Ovary (tissue), 9 donors: ENCODE measurements around the gene ERVV-1. TPM values are rescaled to one million over a fixed set of nuclear protein-coding genes. Genes with fewer than 3 reads are reported as not detected.

ENCODE experiments used
- DNase-seq, 5 donors: peaks; one replicate each; pipeline ENCODE4 v3.0.0-alpha.2; 2019 to 2020
- H3K27ac ChIP-seq, 2 donors: fragments of 200-600 bp; one replicate each; pipeline versions ENCODE4 v1.5.1 to v1.8.0; 2019 to 2022
- H3K27me3 ChIP-seq: fragments of 200-600 bp; one replicate; pipeline ENCODE4 v1.8.0; 2022
- H3K36me3 ChIP-seq: fragments of 200-600 bp; sonication (generic); one replicate; pipeline ENCODE4 v1.5.1; 2019
- H3K4me1 ChIP-seq: one replicate; pipeline ENCODE4 v1.8.1; 2013; ENCODE audit warnings: mild to moderate bottlenecking, moderate library complexity; ENCODE audit not compliant: insufficient read depth
- H3K4me3 ChIP-seq: fragments of 200-600 bp; sonication (generic); one replicate; pipeline ENCODE4 v1.5.1; 2017
- H3K9me3 ChIP-seq, 2 donors: fragments of 200-600 bp in 1 of 2; sonication (generic) in 1 of 2; one replicate each; pipeline versions ENCODE4 v1.5.1 to v1.8.1; 2013 to 2019; ENCODE audit warnings: mild to moderate bottlenecking in 1 of 2, moderate library complexity in 1 of 2
- EP300 ChIP-seq: sonication (generic); formaldehyde crosslinking; IDR thresholded peaks from one replicate; pipeline ENCODE4 v1.6.1; 2017; ENCODE audit warnings: antibody characterized with exemption
- POLR2A ChIP-seq: fragments of 450-650 bp; IDR thresholded peaks from one replicate; pipeline ENCODE4 v1.6.1; 2017; ENCODE audit warnings: antibody characterized with exemption, mild to moderate bottlenecking, moderate library complexity
- WGBS, 3 donors: extraction: QIAGEN DNeasy Blood & Tissue Kit in 1 of 3; methylation state at CpG; one replicate each; pipeline versions ENCODE4 v1.1.5 to v1.1.7; 2013 to 2017; 5-methylcytosine and 5-hydroxymethylcytosine counted together
- intact Hi-C, 4 donors: fragments of 100-400 bp; cut with DNase I; formaldehyde crosslinking; loops; one replicate each; pipeline versions ENCODE4 v1.11.0 to v1.15.1; 2022 to 2023
- polyA plus RNA-seq, 2 donors: library from polyadenylated mRNA; stranded (reverse); fragments of 200-250 nt in 1 of 2; fragments of 350-450 nt in 1 of 2; fragmentation: Illumina TruSeq in 1 of 2; extraction: RNeasy Lipid Tissue Mini Kit (QIAGEN cat#74804) in 1 of 2; gene quantifications; one replicate each; pipeline ENCODE4 v1.2.3, GENCODE V29; 2013 to 2014
- total RNA-seq, 7 donors: library from RNA; depleted of rRNA in 2 of 7; stranded (reverse); fragments of >200 nt in 2 of 7; fragmentation: NEBNext Ultra II Directional in 3 of 7; extraction: Animal tissue kit (Norgen Biotek cat#: 25700) in 3 of 7; gene quantifications; one replicate each; pipeline versions ENCODE4 v1.1.0 to v1.2.4, GENCODE V29; 2016 to 2023
- TF ChIP-seq, protein P1 (sequence below), 3 donors: fragments of 450-650 bp in 2 of 3; fragments of 200-600 bp in 1 of 3; IDR thresholded peaks; one replicate each; pipeline versions ENCODE4 v1.5.1 to v1.8.0; 2016 to 2022; ENCODE audit warnings: antibody characterized with exemption in 3 of 3, mild to moderate bottlenecking in 1 of 3
- donor health status: DM: no; HTN: no; CAD: no; lungs with moderate emphysema.
- donor health status: DM: no; HTN: no; CAD: no.
- donor health status: Bipolar disorder and iron deficiency.
- donor health status: DM: yes; HTN: yes; CAD: no.
- donor health status: DM: no; HTN: no; CAD: no.
- donor health status: DM: yes; HTN: yes; CAD: no.

The ERVV-1 gene
- total and polyA plus RNA-seq, 9 donors = not detected

DNA sequence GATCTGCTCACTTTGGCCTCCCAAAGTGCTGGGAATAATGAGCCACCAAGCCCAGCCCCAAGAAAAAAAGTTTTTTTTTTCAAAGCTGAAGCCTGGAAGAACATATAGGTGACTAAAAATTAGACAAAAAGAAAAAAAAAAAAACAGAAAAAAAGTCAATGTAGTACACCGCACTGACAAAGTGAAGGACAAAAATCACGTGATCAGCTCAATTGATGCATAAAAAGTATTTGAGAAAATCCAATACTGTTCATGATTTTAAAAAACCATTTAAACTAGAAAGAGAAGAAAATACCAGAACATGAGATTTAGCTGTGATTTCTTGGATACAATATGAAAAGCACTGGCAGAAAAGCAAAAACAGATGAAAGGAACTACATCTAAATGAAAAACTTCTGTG is 20.3 kb downstream of the ERVV-1 start:
- Histone ChIP-seq H3K27me3 (no peaks in the 10 kb centered on the region), H3K9me3 (peaks cover 0 to 17% of the 10 kb centered on the region in 2 donors), H3K4me3 (no peak overlapping the region), H3K27ac (no peak overlapping the region), H3K36me3 (no peaks in the 10 kb centered on the region), H3K4me1 (no peaks in the 10 kb centered on the region)
- no peak for DNase-seq
- 88 to 93% (median 91%) methylated on average over 2 of the region's 2 CpGs for WGBS, 3 donors
- TF ChIP-seq, protein P1, sequence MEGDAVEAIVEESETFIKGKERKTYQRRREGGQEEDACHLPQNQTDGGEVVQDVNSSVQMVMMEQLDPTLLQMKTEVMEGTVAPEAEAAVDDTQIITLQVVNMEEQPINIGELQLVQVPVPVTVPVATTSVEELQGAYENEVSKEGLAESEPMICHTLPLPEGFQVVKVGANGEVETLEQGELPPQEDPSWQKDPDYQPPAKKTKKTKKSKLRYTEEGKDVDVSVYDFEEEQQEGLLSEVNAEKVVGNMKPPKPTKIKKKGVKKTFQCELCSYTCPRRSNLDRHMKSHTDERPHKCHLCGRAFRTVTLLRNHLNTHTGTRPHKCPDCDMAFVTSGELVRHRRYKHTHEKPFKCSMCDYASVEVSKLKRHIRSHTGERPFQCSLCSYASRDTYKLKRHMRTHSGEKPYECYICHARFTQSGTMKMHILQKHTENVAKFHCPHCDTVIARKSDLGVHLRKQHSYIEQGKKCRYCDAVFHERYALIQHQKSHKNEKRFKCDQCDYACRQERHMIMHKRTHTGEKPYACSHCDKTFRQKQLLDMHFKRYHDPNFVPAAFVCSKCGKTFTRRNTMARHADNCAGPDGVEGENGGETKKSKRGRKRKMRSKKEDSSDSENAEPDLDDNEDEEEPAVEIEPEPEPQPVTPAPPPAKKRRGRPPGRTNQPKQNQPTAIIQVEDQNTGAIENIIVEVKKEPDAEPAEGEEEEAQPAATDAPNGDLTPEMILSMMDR (IDR thresholded peaks at IDR 0.05) = no peak
- TF ChIP-seq POLR2A (no peak), EP300 (no peak)
- intact Hi-C loops = no loop called here

DNA sequence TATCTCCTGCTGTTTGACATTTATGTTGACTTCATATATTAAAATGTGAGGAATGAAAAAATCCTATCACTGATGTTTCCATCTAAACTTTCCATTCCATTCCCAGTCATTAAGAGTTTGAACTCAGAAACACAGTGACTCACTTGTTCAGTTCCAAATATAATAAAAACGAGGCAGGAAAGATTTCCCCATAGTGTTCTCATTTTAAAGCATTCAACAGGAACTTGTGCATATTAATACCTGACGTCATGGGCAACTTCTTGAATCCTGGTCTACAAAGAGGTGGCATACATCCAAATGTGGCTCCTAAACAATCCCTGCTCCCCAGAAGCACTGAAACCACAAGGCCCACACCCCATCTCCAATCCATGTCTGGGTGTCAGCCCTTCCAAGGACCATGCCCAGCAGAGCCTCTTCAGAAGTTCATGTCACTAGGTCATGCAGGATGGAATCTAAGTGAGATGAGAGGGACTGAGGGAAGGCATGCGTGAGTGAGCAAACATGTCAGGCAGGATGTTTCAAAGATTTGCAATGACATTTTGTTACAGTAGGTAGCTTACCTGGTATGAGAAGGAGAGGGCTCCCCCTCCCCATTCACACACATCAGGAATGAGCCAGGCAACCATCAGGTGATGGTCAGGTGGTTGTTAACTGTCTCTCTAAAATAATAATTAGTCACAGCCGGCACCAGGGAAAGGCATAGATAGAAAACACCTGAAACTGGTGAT is 21.4 kb downstream of the ERVV-1 start:
- WGBS, 3 donors = 68 to 77% (median 74%) methylated on average over 4 of the region's 4 CpGs
- Histone ChIP-seq H3K27me3 (no peaks in the 10 kb centered on the region), H3K27ac (no peak overlapping the region), H3K4me3 (no peak overlapping the region), H3K36me3 (no peaks in the 10 kb centered on the region), H3K9me3 (peaks cover 0 to 17% of the 10 kb centered on the region in 2 donors), H3K4me1 (no peaks in the 10 kb centered on the region)
- intact Hi-C loops = no loop called here
- DNase-seq = no peak
- TF ChIP-seq EP300 = no peak

DNA sequence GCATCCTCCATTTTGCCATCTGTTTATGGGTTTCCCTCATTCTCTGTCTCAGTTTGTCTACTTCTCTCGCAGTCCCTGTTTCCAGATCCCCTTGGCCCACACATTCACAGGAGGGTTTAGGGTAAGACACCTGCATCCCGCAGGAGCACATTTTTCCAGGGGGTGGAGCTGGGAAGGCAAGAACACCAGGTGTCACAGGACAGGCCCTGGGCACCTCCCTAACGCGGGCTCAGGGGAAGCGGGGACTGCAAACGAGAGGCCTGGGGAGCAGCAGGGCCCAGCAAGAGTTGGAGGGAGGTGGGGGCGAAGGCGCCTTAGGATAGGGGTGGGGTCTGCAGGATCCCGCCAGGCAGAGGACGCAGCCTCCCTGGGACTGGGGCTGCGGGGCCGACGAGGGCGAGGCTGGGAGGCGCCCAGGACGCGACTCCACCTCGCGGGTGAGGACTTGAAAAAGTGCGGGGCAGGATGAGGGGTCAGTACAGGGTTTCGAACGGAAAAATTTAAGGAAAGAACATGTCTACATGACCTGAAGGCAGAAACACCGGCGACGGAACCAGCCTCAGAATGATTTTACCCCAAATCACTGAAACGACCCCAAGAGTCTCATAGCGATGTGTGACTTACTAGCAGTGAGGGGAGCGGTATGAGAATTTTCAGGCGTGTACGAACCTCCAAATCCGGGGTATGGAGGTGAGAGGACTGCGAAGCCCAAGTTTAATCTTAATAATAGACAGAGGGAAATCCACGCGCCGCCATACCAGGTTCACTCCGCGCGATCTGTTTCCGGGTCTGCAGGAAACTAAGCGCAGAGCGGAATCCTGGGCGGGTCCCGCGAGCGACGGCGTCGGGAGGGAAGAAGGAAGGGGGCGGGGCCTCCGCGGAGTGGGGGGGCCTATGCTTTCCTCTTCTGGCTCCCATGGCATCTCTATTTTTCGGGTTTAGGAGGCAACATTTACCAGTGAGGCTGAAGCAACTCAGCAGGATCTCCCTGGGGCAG is 23.7 kb downstream of the ERVV-1 start:
- H3K4me3 ChIP-seq = no peak overlapping the region
- WGBS, 3 donors = 10 to 12% (median 10%) methylated on average over 52 of the region's 52 CpGs
- no peaks in the 10 kb centered on the region for H3K4me1 ChIP-seq
- intact Hi-C loops = no loop called here
- no peaks in the 10 kb centered on the region for H3K36me3 ChIP-seq
- no peak overlapping the region for H3K27ac ChIP-seq
- no peaks in the 10 kb centered on the region for H3K27me3 ChIP-seq
- no peak for DNase-seq
- peaks cover 0 to 17% of the 10 kb centered on the region in 2 donors for H3K9me3 ChIP-seq
- TF ChIP-seq, protein P1 (IDR thresholded peaks at IDR 0.05) = no peak
- TF ChIP-seq POLR2A (no peak), EP300 (no peak)

DNA sequence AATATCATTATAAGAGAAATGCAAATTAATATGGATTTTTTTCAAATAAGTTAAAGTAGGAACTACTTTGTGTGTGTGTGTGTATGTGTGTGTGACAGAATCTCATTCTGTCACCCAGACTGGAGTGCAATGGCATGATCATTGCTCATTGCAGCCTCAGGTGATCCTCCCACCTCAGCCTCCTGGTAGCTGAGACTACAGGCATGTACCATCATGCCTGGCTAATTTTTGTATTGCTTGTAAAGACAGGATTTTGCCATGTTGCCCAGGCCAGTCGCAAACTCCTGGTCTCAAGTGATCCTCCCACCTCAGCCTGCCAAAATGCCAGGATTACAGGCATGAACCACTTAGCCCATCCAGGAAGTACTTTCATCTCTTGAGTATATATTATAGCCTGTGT is 27.6 kb downstream of the ERVV-1 start:
- no peak overlapping the region for H3K27ac ChIP-seq
- H3K4me3 ChIP-seq = no peak overlapping the region
- TF ChIP-seq EP300 = no peak
- no peak for TF ChIP-seq POLR2A
- TF ChIP-seq, protein P1 (IDR thresholded peaks at IDR 0.05) = no peak
- H3K9me3 ChIP-seq = peaks cover 0 to 17% of the 10 kb centered on the region in 2 donors
- 74 to 86% (median 82%) methylated on average over 1 of the region's 1 CpG for WGBS, 3 donors
- no peaks in the 10 kb centered on the region for H3K36me3 ChIP-seq
- no peaks in the 10 kb centered on the region for H3K27me3 ChIP-seq
- H3K4me1 ChIP-seq = no peaks in the 10 kb centered on the region
- intact Hi-C loops = no loop called here
- DNase-seq = no peak
